GM21367 (cell line): ENCODE measurements around the gene PCP4L1.
"Not testable (repeated sequence)": the region's sequence is repeated elsewhere in the genome, so short reads cannot be mapped to it uniquely, and the experiment has no call there.

ENCODE experiments used
- ATAC-seq: cut with Tn5 transposase; IDR thresholded peaks from one replicate; pipeline ENCODE4 v1.9.1; 2021; ENCODE audit not compliant: unreplicated experiment

Gene PCP4L1

GRCh38 chr1:161311595-161312181 lies 53.1 kb downstream of the PCP4L1 start:
- no peak for ATAC-seq

GRCh38 chr1:161313554-161314200 lies 55.1 kb downstream of the PCP4L1 start:
- ATAC-seq = no peak

DNA sequence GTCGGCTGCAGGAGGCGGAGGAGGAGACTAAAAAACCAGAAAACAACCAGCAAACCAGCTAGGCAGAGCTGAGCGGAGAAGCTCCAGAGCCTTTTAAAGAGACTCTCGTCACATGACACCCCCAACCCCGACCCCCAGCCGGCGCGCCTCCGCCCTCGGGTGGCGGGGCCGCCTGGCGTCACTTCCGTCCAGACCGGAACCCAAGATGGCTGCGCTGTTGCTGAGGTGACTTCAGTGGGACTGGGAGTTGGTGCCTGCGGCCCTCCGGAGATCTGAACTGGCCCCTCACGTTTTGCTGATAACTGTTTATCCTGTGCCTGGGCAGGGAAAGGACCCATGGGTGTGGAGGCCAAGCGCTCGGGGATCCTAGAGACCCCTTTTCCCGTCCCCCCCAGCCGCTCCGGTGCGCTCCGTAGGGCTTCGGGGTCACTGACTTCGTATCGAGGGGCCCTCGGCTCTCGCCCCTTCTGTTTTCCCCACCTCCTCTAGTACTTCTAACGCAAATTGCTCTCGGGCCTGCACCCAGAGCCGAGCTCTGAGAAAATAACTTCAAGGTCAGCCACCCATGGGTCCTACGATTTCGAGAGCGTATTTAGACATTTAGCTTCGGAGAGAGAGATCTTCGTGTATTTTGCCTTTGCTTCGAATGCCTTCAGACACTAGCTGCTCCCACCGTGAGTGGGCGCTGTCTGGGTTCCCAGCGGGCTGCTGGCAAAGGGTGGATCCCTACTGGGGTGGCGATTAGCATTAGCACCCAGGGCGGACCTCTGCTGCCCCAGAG lies 55.8 kb downstream of the PCP4L1 start, which contains the start of gene SDHC:
SDHC (plus strand) TSS at position 181 of the 781 bp plus-strand sequence; CDS start at position 206, 25 bp downstream.
- ATAC-seq = peak; percentile 95

- not testable (repeated sequence) for ATAC-seq
Observed at GRCh38 chr1:161315841-161316674, 57.5 kb downstream of the PCP4L1 start.

DNA sequence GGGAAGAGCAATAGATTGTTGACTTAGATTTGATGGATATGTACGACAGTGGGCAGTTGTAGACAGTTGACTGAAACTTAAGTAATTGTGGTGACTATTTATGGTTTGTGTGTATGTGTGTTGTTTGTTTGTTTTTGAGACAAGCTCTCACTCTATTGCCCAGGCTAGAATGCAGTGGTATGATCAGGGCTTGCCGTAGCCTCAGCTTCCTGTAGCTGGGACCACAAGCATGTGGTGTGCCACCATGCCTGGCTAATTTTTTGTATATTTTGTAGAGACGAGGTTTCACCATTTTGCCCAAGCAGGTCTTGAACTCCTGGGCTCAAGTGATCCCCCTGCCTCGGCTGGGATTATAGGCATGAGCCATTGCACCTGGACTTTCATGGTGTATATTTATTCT lies 65.5 kb downstream of the PCP4L1 start:
- ATAC-seq = no peak

DNA sequence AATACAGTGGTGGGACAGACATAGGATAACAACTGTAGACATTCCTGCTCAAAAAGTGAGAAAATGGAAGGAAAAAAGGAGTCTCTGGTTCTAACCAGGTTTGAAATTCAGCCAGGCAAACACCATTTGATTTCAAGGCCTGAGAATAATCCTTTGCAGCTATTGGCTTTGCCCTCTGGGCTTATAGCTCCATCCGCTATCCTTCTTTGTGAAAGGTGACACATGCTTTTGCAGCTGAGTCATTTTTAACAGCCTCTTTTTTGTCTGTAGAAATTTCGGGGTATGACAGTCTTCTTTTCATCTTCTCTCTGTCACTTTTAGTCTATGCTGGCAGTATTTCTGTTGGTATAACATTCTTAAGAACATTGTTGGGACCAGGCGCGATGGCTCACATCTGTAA lies 71.8 kb downstream of the PCP4L1 start:
- ATAC-seq = no peak

DNA sequence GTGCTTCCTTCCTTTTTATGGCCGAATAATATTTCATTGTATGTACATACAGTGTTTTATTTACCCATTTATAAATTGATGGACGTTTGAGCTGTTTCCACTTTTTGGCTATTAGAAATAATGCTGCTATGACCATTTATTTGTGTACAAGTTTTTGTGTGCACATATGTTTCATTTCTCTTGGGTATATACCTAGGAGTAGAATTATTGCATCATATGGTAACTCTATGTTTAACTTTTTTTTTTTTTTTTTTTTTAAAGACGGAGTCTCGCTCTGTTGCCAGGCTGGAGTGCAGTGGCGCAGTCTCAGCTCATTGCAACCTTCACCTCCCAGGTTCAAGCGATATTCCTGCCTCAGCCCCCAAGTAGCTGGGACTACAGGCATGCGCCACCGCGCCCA lies 74.6 kb downstream of the PCP4L1 start:
- no peak for ATAC-seq
